Neural progenitor cell (in vitro differentiated cells): Measurements from ENCODE around the gene SMARCD3.
A peak's percentile ranks its signal among the peaks of the same experiment; 100 is the strongest.

ENCODE experiments used
- CTCF ChIP-seq: fragments of 200-600 bp; sonication (generic); IDR thresholded peaks from 2 replicates; pipeline ENCODE4 v1.5.1; 2017; ENCODE audit warnings: antibody characterized with exemption, mild to moderate bottlenecking
- EZH2 ChIP-seq: fragments of 200-600 bp; sonication (generic); IDR thresholded peaks from 2 replicates; pipeline ENCODE4 v1.6.1; 2017; ENCODE audit warnings: antibody characterized with exemption, mild to moderate bottlenecking, moderate library complexity
- EZH2phosphoT487 ChIP-seq: fragments of 200-600 bp; sonication (generic); IDR thresholded peaks from 2 replicates; pipeline ENCODE4 v1.6.1; 2017; ENCODE audit warnings: antibody characterized with exemption

GRCh38 chr7:151232091-151232916 is 16.2 kb downstream of the SMARCD3 start, which contains the start of gene CHPF2:
- TF ChIP-seq CTCF (no peak), EZH2 (peak; percentile 45), EZH2phosphoT487 (no peak)
